ENCODE results near the gene CRB1. TPM values are rescaled to one million over a fixed set of nuclear protein-coding genes. Genes with fewer than 3 reads are reported as not detected.

CRB1 gene
- total RNA-seq, 2 experiments from 2014 or later: not detected

DNA sequence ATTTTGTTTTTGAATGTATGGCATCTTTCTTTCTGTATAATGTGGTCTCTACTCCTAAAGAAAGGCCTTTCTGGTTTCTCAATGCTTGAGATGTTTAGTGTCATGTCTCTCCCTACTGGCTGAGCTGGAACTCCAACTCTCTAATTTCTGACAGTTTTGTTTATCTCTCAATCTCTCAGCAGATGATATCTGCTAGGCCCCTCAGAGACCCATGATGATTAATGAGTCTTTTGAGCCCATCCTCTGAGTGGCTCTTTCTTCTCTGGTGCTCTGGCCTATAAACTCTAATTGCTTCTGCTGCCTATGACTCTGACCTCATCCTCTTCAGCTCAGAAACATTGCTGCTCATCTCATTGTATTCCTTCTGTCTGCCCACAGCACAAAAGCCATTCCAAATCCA, 46.6 kb downstream of the CRB1 start:
- no peak overlapping the region for H3K4me3 Mint-ChIP-seq
- no peak for DNase-seq
- H3K27me3 Mint-ChIP-seq: no peaks in the 10 kb centered on the region

GRCh38 chr1:197319631-197320030, 51.6 kb downstream of the CRB1 start:
- no peak overlapping the region for H3K27ac Mint-ChIP-seq
- no peaks in the 10 kb centered on the region for H3K9me3 Mint-ChIP-seq
- H3K36me3 Mint-ChIP-seq: no peaks in the 10 kb centered on the region
- no peak for DNase-seq
- H3K4me3 Mint-ChIP-seq: no peak overlapping the region
- H3K27me3 Mint-ChIP-seq: no peaks in the 10 kb centered on the region
- H3K4me1 Mint-ChIP-seq: no peaks in the 10 kb centered on the region

More for the DNA sequence above, 46.6 kb downstream of the CRB1 start:
- H3K27ac Mint-ChIP-seq: no peak overlapping the region
- no peaks in the 10 kb centered on the region for H3K36me3 Mint-ChIP-seq
- H3K4me1 Mint-ChIP-seq: no peaks in the 10 kb centered on the region
- no peaks in the 10 kb centered on the region for H3K9me3 Mint-ChIP-seq

GRCh38 chr1:197320991-197321531, 53.0 kb downstream of the CRB1 start:
- Mint-ChIP-seq H3K36me3 (no peaks in the 10 kb centered on the region), H3K9me3 (no peaks in the 10 kb centered on the region), H3K27me3 (no peaks in the 10 kb centered on the region), H3K4me3 (no peak overlapping the region), H3K27ac (no peak overlapping the region), H3K4me1 (no peaks in the 10 kb centered on the region)
- no peak for DNase-seq

GRCh38 chr1:197321811-197322210, 53.8 kb downstream of the CRB1 start:
- H3K4me3 Mint-ChIP-seq: no peak overlapping the region
- H3K4me1 Mint-ChIP-seq: no peaks in the 10 kb centered on the region
- H3K27ac Mint-ChIP-seq: no peak overlapping the region
- H3K9me3 Mint-ChIP-seq: no peaks in the 10 kb centered on the region
- no peak for DNase-seq
- H3K27me3 Mint-ChIP-seq: no peaks in the 10 kb centered on the region
- no peaks in the 10 kb centered on the region for H3K36me3 Mint-ChIP-seq

GRCh38 chr1:197327776-197328364, 59.8 kb downstream of the CRB1 start:
- H3K4me1 Mint-ChIP-seq: no peaks in the 10 kb centered on the region
- DNase-seq: no peak
- H3K27ac Mint-ChIP-seq: no peak overlapping the region
- no peaks in the 10 kb centered on the region for H3K27me3 Mint-ChIP-seq
- H3K36me3 Mint-ChIP-seq: no peaks in the 10 kb centered on the region
- no peaks in the 10 kb centered on the region for H3K9me3 Mint-ChIP-seq
- H3K4me3 Mint-ChIP-seq: no peak overlapping the region

- Mint-ChIP-seq H3K36me3 (no peaks in the 10 kb centered on the region), H3K27ac (no peak overlapping the region), H3K4me3 (no peak overlapping the region), H3K9me3 (no peaks in the 10 kb centered on the region), H3K4me1 (no peaks in the 10 kb centered on the region), H3K27me3 (no peaks in the 10 kb centered on the region)
- no peak for DNase-seq
These were observed 62.2 kb downstream of the CRB1 start for GRCh38 chr1:197330213-197330612.

- DNase-seq: no peak
- H3K4me3 Mint-ChIP-seq: no peak overlapping the region
- H3K4me1 Mint-ChIP-seq: peaks cover 3% of the 10 kb centered on the region
- H3K27me3 Mint-ChIP-seq: no peaks in the 10 kb centered on the region
- no peaks in the 10 kb centered on the region for H3K36me3 Mint-ChIP-seq
- no peaks in the 10 kb centered on the region for H3K9me3 Mint-ChIP-seq
- H3K27ac Mint-ChIP-seq: no peak overlapping the region
These were observed 63.5 kb downstream of the CRB1 start for GRCh38 chr1:197331565-197331964.

- no peak overlapping the region for H3K4me3 Mint-ChIP-seq
- no peak overlapping the region for H3K27ac Mint-ChIP-seq
- H3K27me3 Mint-ChIP-seq: no peaks in the 10 kb centered on the region
- no peaks in the 10 kb centered on the region for H3K9me3 Mint-ChIP-seq
- H3K36me3 Mint-ChIP-seq: no peaks in the 10 kb centered on the region
- peaks cover 3% of the 10 kb centered on the region for H3K4me1 Mint-ChIP-seq
- no peak for DNase-seq
These were observed 65.0 kb downstream of the CRB1 start for GRCh38 chr1:197333041-197333440.

- peaks cover 3% of the 10 kb centered on the region for H3K4me1 Mint-ChIP-seq
- no peak overlapping the region for H3K27ac Mint-ChIP-seq
- H3K36me3 Mint-ChIP-seq: no peaks in the 10 kb centered on the region
- no peaks in the 10 kb centered on the region for H3K9me3 Mint-ChIP-seq
- no peak overlapping the region for H3K4me3 Mint-ChIP-seq
- DNase-seq: no peak
- H3K27me3 Mint-ChIP-seq: no peaks in the 10 kb centered on the region
These were observed 68.5 kb downstream of the CRB1 start for GRCh38 chr1:197336571-197336970.

DNA sequence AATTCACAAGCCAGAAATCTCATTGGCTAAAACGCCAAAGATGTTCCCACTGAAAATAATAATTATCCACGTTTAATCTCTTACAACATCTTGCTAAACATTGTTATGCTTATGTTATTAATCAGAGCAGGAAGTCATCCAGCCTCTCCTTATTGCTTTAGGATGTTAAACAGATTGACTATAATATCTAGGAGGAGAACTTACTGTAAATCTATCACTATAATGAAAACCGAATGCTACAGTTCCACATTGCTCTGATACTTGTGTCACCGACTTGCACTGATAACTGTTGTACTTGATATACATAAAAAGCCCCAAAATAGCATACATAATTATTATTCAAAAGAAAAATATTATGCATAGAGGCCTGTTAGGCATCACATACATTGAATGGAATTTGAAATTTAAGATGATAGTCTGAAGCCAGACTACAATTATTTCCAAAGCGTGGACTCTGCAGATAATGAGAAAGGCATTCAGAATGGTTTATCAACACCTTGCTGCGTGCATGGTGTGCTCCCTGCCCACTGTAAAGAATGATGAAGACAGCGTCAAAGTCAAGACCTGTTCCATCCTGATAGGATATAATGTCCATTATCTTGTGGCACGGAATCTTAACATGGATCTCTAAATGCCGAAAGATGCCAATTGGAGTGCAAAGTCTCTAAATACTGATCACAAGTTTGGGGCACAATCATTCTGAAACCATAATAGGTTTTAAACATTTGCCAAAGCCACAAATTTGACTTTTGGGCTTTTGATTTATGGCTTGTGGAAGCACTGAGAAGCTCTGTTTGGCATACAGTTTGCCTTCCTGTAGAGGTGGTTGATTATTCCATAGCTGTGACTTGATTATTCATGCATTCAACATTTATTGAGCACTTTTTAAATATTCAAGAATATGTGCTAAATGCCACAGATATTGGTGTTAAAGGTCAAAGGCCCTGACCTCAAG, 71.3 kb downstream of the CRB1 start:
- no peak for DNase-seq
- peaks cover 3% of the 10 kb centered on the region for H3K27me3 Mint-ChIP-seq
- H3K36me3 Mint-ChIP-seq: no peaks in the 10 kb centered on the region
- H3K4me1 Mint-ChIP-seq: peaks cover 5% of the 10 kb centered on the region
- no peak overlapping the region for H3K4me3 Mint-ChIP-seq
- no peaks in the 10 kb centered on the region for H3K9me3 Mint-ChIP-seq
- no peak overlapping the region for H3K27ac Mint-ChIP-seq

DNA sequence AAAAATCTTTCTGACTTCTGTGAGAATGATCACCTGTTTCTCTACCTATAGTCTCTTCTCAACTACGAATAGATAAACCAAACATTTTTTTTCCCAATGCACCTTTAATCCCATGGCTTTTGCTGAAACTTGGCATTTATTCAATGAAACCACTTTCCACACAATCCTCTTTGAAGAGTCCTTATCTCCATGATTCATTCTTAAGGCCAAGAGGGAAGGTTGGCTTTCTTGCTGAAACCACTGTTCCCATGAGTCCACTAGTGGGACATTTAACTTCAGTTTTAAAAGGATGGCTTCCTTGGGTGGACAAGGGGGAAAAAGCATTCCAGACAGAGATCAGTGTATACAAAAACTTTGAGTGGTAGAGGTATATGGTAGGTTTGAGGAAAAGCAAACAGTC, 73.6 kb downstream of the CRB1 start:
- DNase-seq: no peak
- Mint-ChIP-seq H3K4me1 (peaks cover 2% of the 10 kb centered on the region), H3K9me3 (no peaks in the 10 kb centered on the region), H3K4me3 (no peak overlapping the region), H3K36me3 (no peaks in the 10 kb centered on the region), H3K27me3 (peaks cover 5% of the 10 kb centered on the region), H3K27ac (no peak overlapping the region)

- Mint-ChIP-seq H3K4me3 (no peak overlapping the region), H3K4me1 (peaks cover 2% of the 10 kb centered on the region), H3K27ac (no peak overlapping the region), H3K9me3 (no peaks in the 10 kb centered on the region), H3K27me3 (peaks cover 5% of the 10 kb centered on the region), H3K36me3 (no peaks in the 10 kb centered on the region)
- no peak for DNase-seq
These were observed 74.1 kb downstream of the CRB1 start for GRCh38 chr1:197342044-197342565.

- Mint-ChIP-seq H3K4me3 (no peak overlapping the region), H3K9me3 (no peaks in the 10 kb centered on the region), H3K4me1 (peaks cover 2% of the 10 kb centered on the region), H3K27ac (no peak overlapping the region), H3K27me3 (peaks cover 5% of the 10 kb centered on the region), H3K36me3 (no peaks in the 10 kb centered on the region)
- DNase-seq: no peak
These were observed 74.6 kb downstream of the CRB1 start for GRCh38 chr1:197342669-197343068.

- Mint-ChIP-seq H3K27ac (no peak overlapping the region), H3K36me3 (no peaks in the 10 kb centered on the region), H3K9me3 (no peaks in the 10 kb centered on the region), H3K4me1 (peaks cover 2% of the 10 kb centered on the region), H3K27me3 (peaks cover 5% of the 10 kb centered on the region), H3K4me3 (no peak overlapping the region)
- no peak for DNase-seq
These were observed 75.7 kb downstream of the CRB1 start for GRCh38 chr1:197343663-197344273.

GRCh38 chr1:197351821-197352440, 83.9 kb downstream of the CRB1 start:
- Mint-ChIP-seq H3K27me3 (no peaks in the 10 kb centered on the region), H3K9me3 (no peaks in the 10 kb centered on the region), H3K27ac (no peak overlapping the region), H3K36me3 (no peaks in the 10 kb centered on the region), H3K4me3 (no peak overlapping the region), H3K4me1 (no peaks in the 10 kb centered on the region)
- no peak for DNase-seq

Measured in activated naive CD8-positive, alpha-beta T cell treated with anti-CD3 and anti-CD28 coated beads for 36 hours (primary cell).